ENCODE data around the gene MUC16. TPM values are rescaled to one million over a fixed set of nuclear protein-coding genes. Genes with fewer than 3 reads are reported as not detected.
A peak's percentile ranks its signal among the peaks of the same experiment; 100 is the strongest.
"Not testable (repeated sequence)": the region's sequence is repeated elsewhere in the genome, so short reads cannot be mapped to it uniquely, and the experiment has no call there.

The MUC16 gene
- under 1 TPM; under 0.01 to 0.02 TPM for total RNA-seq
- polyA plus RNA-seq: 0.02 TPM

DNA sequence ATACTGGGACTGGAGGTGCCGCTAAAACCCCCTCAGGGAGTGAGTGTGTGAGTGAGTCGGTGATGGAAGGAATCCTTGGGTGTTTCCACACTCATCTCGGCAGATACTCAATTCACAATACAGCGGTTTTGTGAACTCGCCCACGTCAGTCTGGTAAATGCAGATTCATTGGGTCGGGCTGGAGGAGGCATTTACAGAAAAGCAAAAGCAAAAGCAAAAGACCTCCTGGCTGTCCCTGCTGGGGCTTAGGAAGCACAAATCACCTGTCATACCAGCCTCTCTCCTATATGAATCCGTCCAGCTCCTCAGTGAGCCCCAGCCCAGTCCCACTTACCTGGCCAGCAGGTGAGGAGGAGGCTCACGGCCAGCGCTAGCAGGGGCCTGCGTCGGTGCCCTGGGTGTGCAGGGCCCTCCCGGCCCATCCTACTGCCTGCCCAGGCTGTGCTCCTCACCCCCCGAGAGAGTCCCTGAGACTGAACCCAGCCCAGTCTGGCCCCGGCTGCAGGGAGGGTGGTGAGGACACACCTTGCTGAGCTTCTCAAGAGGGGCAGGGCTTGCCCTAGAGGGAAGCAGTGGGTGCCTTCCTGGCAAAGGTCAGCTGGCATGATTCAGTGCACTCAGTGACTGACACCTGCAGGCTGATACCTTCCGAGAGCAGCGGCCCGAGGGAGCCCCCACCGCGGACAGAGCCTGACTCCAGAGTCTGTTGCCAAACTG lies at the start of gene MUC16:
MUC16 (minus strand) TSS at position 475 of the 717 bp plus-strand sequence.
- Mint-ChIP-seq H3K27ac (peak within 1 kb of the TSS in 4 of 8 donors; percentile 50 to 87 (median 65)), H3K36me3 (no peaks in the 10 kb centered on the region), H3K27me3 (peaks cover 5 to 25% of the 10 kb centered on the region in 2 donors), H3K9me3 (peaks cover 0 to 6% (median 0%) of the 10 kb centered on the region in 5 donors), H3K4me3 (peak within 1 kb of the TSS; percentile 46 to 83 (median 55)), H3K4me1 (no peaks in the 10 kb centered on the region)
- Histone ChIP-seq H3K27ac (ENCODE audit: low read depth, low read length) (no peak within 1 kb of the TSS), H3K4me3 (ENCODE audit: low read length) (no peak within 1 kb of the TSS), H3K36me3 (ENCODE audit: insufficient read depth, low read length) (no peaks in the 10 kb centered on the region), H3K27me3 (ENCODE audit: insufficient read depth, low read length, poor library complexity, severe bottlenecking) (no peaks in the 10 kb centered on the region), H3K9me3 (ENCODE audit: low read length) (no peaks in the 10 kb centered on the region), H3K4me1 (ENCODE audit: insufficient read depth, low read length) (no peaks in the 10 kb centered on the region)
- POLR2A ChIA-PET: no interaction called here
- DNase-seq: no peak
- CTCF ChIA-PET: no interaction called here

DNA sequence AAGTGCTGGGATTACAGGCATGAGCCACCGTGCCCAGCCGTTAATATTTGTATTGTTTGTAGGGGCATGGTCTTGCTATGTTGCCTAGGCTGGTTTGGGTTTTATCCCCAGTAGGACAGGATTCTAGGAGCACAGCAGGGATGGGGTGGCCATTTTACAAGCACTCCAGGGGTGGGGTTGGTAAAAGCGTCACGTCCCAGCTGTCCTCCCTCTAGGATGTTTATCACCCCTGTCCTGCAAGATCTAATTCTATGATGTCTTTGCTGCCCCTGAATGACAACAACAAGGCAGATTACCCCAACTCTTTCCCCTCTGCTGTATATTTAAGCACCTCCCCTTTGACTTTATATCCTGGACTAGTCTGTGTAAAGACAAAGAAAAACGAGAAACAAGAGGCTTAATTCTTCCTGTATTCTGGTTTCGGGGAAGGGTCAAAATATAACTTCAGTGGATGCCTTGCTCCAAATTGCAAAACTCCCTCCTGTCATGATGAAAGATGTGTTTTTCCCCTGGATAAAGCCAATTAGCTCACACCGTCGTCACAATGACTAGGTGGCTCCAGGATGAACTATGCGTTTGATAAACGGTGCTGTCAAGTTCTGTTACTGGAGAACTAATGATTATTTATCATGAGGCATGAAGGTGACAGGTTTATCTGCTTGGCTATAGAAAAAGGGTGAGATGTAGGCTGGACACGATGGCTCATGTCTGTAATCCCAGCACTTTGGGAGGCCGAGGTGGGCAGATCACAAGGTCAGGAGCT lies 48.9 kb upstream of the MUC16 start:
- no peaks in the 10 kb centered on the region for H3K9me3 Mint-ChIP-seq
- Histone ChIP-seq H3K4me1 (ENCODE audit: insufficient read depth, low read length) (no peaks in the 10 kb centered on the region), H3K27me3 (ENCODE audit: insufficient read depth, low read length, poor library complexity, severe bottlenecking) (no peaks in the 10 kb centered on the region), H3K27ac (ENCODE audit: low read depth, low read length) (no peak overlapping the region), H3K36me3 (ENCODE audit: insufficient read depth, low read length) (no peaks in the 10 kb centered on the region), H3K4me3 (ENCODE audit: low read length) (no peak overlapping the region), H3K9me3 (ENCODE audit: low read length) (no peaks in the 10 kb centered on the region)
- H3K36me3 Mint-ChIP-seq: no peaks in the 10 kb centered on the region
- DNase-seq: no peak
- H3K4me3 Mint-ChIP-seq: no peak overlapping the region
- H3K27me3 Mint-ChIP-seq: peaks cover 2% of the 10 kb centered on the region in 2 donors
- H3K4me1 Mint-ChIP-seq: no peaks in the 10 kb centered on the region
- CTCF ChIA-PET: no interaction called here
- no peak overlapping the region for H3K27ac Mint-ChIP-seq
- POLR2A ChIA-PET: no interaction called here

DNA sequence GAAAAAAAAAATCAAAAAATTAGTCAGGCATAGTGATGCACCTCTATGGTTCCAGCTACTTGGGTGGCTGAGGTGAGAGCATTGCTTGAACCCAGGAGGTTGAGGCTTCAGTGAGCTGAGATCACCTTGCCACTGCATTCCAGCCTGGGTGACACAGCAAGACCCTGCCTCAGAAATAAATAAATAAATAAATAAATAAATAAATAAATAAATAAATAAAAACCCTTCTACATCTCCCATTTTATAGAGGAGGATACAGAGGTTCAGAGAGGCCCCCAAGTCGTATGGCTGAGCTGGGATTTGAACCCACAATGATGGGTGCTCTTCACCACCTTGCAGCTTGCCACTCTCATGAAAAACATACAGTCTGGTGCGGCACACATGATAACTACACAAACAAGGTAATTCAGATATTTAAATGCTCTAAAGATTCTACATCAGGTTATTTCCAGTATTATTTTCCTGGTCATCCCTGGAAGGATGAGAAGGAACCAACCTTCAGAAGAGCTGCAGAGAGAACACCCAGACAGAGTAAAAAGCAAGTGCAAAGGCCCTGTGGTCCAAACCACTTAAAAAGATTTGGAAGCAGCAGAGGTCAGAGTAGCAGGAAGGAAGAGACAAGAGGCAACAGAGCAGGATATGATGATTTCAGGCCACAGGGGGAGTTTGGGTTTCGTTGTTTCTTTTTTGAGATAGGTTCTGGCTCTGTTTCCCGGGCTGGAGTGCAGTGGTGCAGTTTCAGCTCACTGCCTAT lies 47.5 kb upstream of the MUC16 start:
- H3K9me3 Mint-ChIP-seq: no peaks in the 10 kb centered on the region
- Histone ChIP-seq H3K4me1 (ENCODE audit: insufficient read depth, low read length) (no peaks in the 10 kb centered on the region), H3K9me3 (ENCODE audit: low read length) (no peaks in the 10 kb centered on the region), H3K36me3 (ENCODE audit: insufficient read depth, low read length) (no peaks in the 10 kb centered on the region), H3K27ac (ENCODE audit: low read depth, low read length) (no peak overlapping the region), H3K4me3 (ENCODE audit: low read length) (no peak overlapping the region), H3K27me3 (ENCODE audit: insufficient read depth, low read length, poor library complexity, severe bottlenecking) (no peaks in the 10 kb centered on the region)
- H3K36me3 Mint-ChIP-seq: no peaks in the 10 kb centered on the region
- ChIA-PET POLR2A (no interaction called here), CTCF (no interaction called here)
- H3K27me3 Mint-ChIP-seq: peaks cover 2 to 5% of the 10 kb centered on the region in 2 donors
- DNase-seq: no peak
- H3K27ac Mint-ChIP-seq: no peak overlapping the region
- H3K4me3 Mint-ChIP-seq: no peak overlapping the region
- no peaks in the 10 kb centered on the region for H3K4me1 Mint-ChIP-seq

DNA sequence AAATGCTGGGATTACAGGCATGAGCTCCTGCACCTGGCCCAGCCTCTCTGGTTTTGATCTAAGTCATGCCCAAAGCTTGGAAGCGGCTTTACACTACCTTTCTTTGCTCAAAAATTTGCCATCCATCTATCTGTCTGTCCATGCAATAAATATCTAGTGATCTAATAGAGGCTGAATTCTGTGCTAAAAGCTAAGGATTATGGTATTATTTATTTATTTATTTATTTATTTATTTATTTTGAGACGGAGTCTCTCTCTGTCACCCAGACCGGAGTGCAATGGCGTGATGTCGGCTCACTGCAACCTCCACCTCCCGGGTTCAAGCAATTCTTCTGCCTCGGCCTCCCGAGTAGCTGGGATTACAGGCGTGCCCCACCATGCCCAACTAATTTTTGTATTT lies 45.9 kb upstream of the MUC16 start:
- H3K9me3 ChIP-seq (ENCODE audit: low read length); H3K27ac Mint-ChIP-seq; H3K27ac ChIP-seq (ENCODE audit: low read depth, low read length); H3K36me3 Mint-ChIP-seq; H3K4me1 ChIP-seq (ENCODE audit: insufficient read depth, low read length); H3K27me3 Mint-ChIP-seq; H3K4me3 ChIP-seq (ENCODE audit: low read length); H3K4me1 Mint-ChIP-seq; H3K27me3 ChIP-seq (ENCODE audit: insufficient read depth, low read length, poor library complexity, severe bottlenecking); H3K36me3 ChIP-seq (ENCODE audit: insufficient read depth, low read length); POLR2A ChIA-PET; H3K9me3 Mint-ChIP-seq; CTCF ChIA-PET; DNase-seq; H3K4me3 Mint-ChIP-seq: not testable (repeated sequence)

DNA sequence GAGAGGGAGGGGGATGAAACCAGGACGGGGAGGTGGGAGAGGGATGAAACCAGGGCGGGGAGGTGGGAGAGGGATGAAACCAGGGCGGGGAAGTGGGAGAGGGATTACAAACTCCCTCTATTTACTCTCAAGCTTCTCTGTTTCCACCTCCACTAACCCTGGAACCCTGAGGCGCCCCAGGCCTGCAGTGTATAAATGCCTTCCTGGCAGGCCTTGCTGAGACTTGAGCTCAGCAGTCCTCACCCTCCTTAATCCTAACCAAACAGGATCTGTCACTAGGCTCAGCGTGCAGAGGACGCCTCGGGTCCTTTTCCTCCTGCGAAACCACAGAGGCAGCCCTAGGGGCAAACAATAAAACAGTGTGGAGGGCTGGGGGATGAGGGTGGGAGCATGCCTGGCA lies 44.6 kb upstream of the MUC16 start:
- H3K27ac ChIP-seq (ENCODE audit: low read depth, low read length): no peak overlapping the region
- H3K9me3 Mint-ChIP-seq: peaks cover 0 to 2% (median 0%) of the 10 kb centered on the region in 5 donors
- ChIA-PET POLR2A (no interaction called here), CTCF (no interaction called here)
- no peaks in the 10 kb centered on the region for H3K9me3 ChIP-seq (ENCODE audit: low read length)
- H3K27me3 ChIP-seq (ENCODE audit: insufficient read depth, low read length, poor library complexity, severe bottlenecking): no peaks in the 10 kb centered on the region
- peaks cover 5 to 6% of the 10 kb centered on the region in 2 donors for H3K27me3 Mint-ChIP-seq
- H3K27ac Mint-ChIP-seq: no peak overlapping the region
- H3K4me3 Mint-ChIP-seq: no peak overlapping the region
- H3K36me3 ChIP-seq (ENCODE audit: insufficient read depth, low read length): no peaks in the 10 kb centered on the region
- H3K4me1 Mint-ChIP-seq: no peaks in the 10 kb centered on the region
- no peaks in the 10 kb centered on the region for H3K4me1 ChIP-seq (ENCODE audit: insufficient read depth, low read length)
- no peak overlapping the region for H3K4me3 ChIP-seq (ENCODE audit: low read length)
- DNase-seq: no peak
- H3K36me3 Mint-ChIP-seq: no peaks in the 10 kb centered on the region

DNA sequence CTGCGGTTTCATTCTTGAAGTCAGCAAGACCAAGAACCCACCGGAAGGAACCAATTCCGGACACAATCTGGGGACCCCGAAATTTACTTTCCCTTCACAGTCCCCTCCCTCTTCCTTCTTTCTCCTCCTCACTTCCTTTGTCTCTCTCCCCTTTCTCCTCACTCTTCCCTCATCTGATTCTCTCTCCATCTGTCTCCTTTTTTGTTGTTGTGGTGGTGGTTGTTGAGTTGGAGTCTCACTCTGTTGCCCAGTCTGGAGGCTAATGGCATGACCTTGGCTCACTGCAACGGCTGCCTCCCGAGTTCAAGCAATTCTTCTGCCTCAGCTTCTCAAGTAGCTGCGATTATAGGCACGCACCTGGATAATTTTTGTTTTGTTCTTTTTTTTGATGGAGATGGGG lies 44.0 kb upstream of the MUC16 start:
- Histone ChIP-seq H3K4me1 (ENCODE audit: insufficient read depth, low read length) (no peaks in the 10 kb centered on the region), H3K4me3 (ENCODE audit: low read length) (no peak overlapping the region), H3K27me3 (ENCODE audit: insufficient read depth, low read length, poor library complexity, severe bottlenecking) (no peaks in the 10 kb centered on the region), H3K27ac (ENCODE audit: low read depth, low read length) (no peak overlapping the region), H3K36me3 (ENCODE audit: insufficient read depth, low read length) (no peaks in the 10 kb centered on the region), H3K9me3 (ENCODE audit: low read length) (no peaks in the 10 kb centered on the region)
- no peaks in the 10 kb centered on the region for H3K4me1 Mint-ChIP-seq
- ChIA-PET CTCF (no interaction called here), POLR2A (no interaction called here)
- peaks cover 0 to 2% (median 0%) of the 10 kb centered on the region in 5 donors for H3K9me3 Mint-ChIP-seq
- H3K36me3 Mint-ChIP-seq: no peaks in the 10 kb centered on the region
- no peak for DNase-seq
- H3K4me3 Mint-ChIP-seq: no peak overlapping the region
- no peak overlapping the region for H3K27ac Mint-ChIP-seq
- peaks cover 5 to 6% of the 10 kb centered on the region in 2 donors for H3K27me3 Mint-ChIP-seq

DNA sequence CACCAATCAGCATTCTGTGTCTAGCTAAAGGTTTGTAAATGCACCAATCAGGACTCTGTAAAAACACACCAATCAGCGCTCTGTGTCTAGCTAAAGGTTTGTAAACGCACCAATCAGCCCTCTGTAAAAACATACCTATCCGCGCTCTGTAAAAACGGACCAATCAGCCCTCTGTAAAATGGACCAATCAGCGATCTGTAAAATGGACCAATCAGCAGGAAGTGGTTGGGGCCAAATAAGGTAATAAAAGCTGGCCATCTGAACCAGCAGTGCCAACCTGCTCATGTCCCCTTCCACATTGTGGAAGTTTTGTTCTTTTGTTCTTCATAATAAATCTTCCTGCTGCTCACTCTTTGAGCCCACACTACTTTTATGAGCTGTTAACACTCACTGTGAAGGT lies 43.5 kb upstream of the MUC16 start:
- H3K4me1 Mint-ChIP-seq; H3K27me3 Mint-ChIP-seq; CTCF ChIA-PET; H3K27me3 ChIP-seq (ENCODE audit: insufficient read depth, low read length, poor library complexity, severe bottlenecking); H3K27ac ChIP-seq (ENCODE audit: low read depth, low read length); DNase-seq; H3K4me3 Mint-ChIP-seq; POLR2A ChIA-PET; H3K27ac Mint-ChIP-seq; H3K9me3 Mint-ChIP-seq; H3K4me3 ChIP-seq (ENCODE audit: low read length); H3K36me3 ChIP-seq (ENCODE audit: insufficient read depth, low read length); H3K4me1 ChIP-seq (ENCODE audit: insufficient read depth, low read length); H3K9me3 ChIP-seq (ENCODE audit: low read length); H3K36me3 Mint-ChIP-seq: not testable (repeated sequence)

DNA sequence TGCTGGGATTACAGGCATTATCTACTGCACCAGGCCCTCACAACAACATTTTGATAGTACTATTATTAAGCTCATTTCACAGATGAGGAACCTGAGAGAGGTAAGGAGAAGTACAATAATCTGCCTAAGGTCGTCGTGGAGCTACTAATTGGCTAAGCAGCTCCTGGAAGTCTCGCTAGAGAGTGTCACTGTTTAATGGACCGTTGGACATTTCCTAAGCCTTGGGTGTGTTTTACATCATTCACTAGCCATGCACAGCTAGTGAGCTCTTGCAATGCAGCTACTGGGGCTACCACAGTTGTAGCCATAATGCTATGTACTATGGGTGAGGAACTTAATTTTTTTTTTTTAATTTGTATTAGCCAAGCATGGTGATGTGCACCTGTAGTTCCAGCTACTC lies 42.7 kb upstream of the MUC16 start:
- H3K27me3 ChIP-seq (ENCODE audit: insufficient read depth, low read length, poor library complexity, severe bottlenecking): no peaks in the 10 kb centered on the region
- H3K4me3 ChIP-seq (ENCODE audit: low read length): no peak overlapping the region
- DNase-seq: no peak
- ChIA-PET POLR2A (no interaction called here), CTCF (no interaction called here)
- peaks cover 0 to 2% (median 0%) of the 10 kb centered on the region in 5 donors for H3K9me3 Mint-ChIP-seq
- no peaks in the 10 kb centered on the region for H3K9me3 ChIP-seq (ENCODE audit: low read length)
- no peaks in the 10 kb centered on the region for H3K4me1 Mint-ChIP-seq
- peaks cover 5 to 8% of the 10 kb centered on the region in 2 donors for H3K27me3 Mint-ChIP-seq
- H3K4me3 Mint-ChIP-seq: no peak overlapping the region
- H3K27ac ChIP-seq (ENCODE audit: low read depth, low read length): no peak overlapping the region
- H3K4me1 ChIP-seq (ENCODE audit: insufficient read depth, low read length): no peaks in the 10 kb centered on the region
- no peak overlapping the region for H3K27ac Mint-ChIP-seq
- H3K36me3 Mint-ChIP-seq: no peaks in the 10 kb centered on the region
- H3K36me3 ChIP-seq (ENCODE audit: insufficient read depth, low read length): no peaks in the 10 kb centered on the region
